ENCODE data around the gene REXO5. TPM values are rescaled to one million over a fixed set of nuclear protein-coding genes. Genes with fewer than 3 reads are reported as not detected.

REXO5 gene
- total RNA-seq, 2 donors from 2014 or later = 8.3 to 15.8 TPM

DNA sequence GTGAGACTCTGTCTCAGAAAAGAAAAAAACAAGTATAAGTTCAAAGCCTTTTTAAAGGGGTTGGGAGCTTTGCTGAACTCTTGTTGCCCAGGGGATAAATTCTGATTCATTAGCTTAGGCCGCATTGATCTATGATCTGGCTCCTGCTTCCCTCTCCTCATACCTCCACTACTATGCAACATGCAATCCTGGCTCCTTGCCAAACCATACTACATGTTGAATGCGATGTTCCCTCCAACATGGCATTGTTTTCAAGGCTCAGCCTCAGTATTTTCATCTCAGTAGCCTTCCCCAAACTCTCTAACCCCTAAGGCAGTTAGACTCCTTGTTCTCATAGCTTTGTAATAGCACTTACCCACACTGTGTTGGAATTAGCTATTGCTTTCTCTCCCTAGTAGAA, 6.2 kb downstream of the REXO5 start:
- H3K4me1 Mint-ChIP-seq (ENCODE audit: low read depth in 2 of 2) = peaks cover 17 to 23% of the 10 kb centered on the region in 2 donors

GRCh38 chr16:20814784-20815183, 8.5 kb downstream of the REXO5 start:
- DNase-seq (ENCODE audit: low spot score) (no peak), ATAC-seq (peak in 1 of 2 donors; percentile 80)
- Mint-ChIP-seq H3K27me3 (no peaks in the 10 kb centered on the region), H3K27ac (peak overlapping the region; percentile 4 to 17), H3K4me3 (peak overlapping the region; percentile 11), H3K9me3 (no peaks in the 10 kb centered on the region), H3K4me1 (ENCODE audit: low read depth in 2 of 2) (peaks cover 11 to 14% of the 10 kb centered on the region in 2 donors), H3K36me3 (peaks cover 6% of the 10 kb centered on the region)

More for the DNA sequence above, 6.2 kb downstream of the REXO5 start:
- Mint-ChIP-seq H3K4me3 (no peak overlapping the region), H3K36me3 (peaks cover 6% of the 10 kb centered on the region), H3K27ac (no peak overlapping the region), H3K27me3 (no peaks in the 10 kb centered on the region), H3K9me3 (no peaks in the 10 kb centered on the region)
- no peak for ATAC-seq
- no peak for DNase-seq (ENCODE audit: low spot score)

GRCh38 chr16:20818929-20819585, 12.7 kb downstream of the REXO5 start:
- no peak for DNase-seq (ENCODE audit: low spot score)
- no peak overlapping the region for H3K4me3 Mint-ChIP-seq
- no peak for ATAC-seq
- H3K36me3 Mint-ChIP-seq = peaks cover 14% of the 10 kb centered on the region
- peaks cover 10 to 21% of the 10 kb centered on the region in 2 donors for H3K4me1 Mint-ChIP-seq (ENCODE audit: low read depth in 2 of 2)
- H3K9me3 Mint-ChIP-seq = no peaks in the 10 kb centered on the region
- H3K27me3 Mint-ChIP-seq = no peaks in the 10 kb centered on the region
- no peak overlapping the region for H3K27ac Mint-ChIP-seq

DNA sequence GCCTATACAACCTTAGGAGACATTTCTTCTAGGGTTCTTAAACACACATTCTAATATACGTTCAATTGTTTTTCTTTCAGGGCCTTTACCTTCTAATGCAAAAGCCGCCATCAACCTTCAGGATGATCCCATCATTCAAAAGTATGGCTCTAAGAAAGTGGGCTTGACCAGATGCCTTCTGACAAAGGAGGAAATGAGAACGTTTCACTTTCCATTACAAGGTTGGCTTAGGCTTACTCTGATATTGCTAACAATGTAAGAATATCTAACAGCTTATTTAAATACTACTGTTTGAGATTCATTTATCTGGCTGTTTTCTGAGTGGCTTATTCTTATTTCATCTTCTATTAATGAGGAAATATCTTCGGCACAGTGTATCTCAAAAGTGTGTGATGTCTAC, 15.4 kb downstream of the REXO5 start:
- Mint-ChIP-seq H3K27me3 (no peaks in the 10 kb centered on the region), H3K27ac (peak overlapping the region; percentile 19 to 66), H3K4me3 (no peak overlapping the region), H3K4me1 (ENCODE audit: low read depth in 2 of 2) (peaks cover 8 to 15% of the 10 kb centered on the region in 2 donors), H3K36me3 (peaks cover 13% of the 10 kb centered on the region), H3K9me3 (no peaks in the 10 kb centered on the region)
- ATAC-seq (no peak), DNase-seq (ENCODE audit: low spot score) (no peak)

DNA sequence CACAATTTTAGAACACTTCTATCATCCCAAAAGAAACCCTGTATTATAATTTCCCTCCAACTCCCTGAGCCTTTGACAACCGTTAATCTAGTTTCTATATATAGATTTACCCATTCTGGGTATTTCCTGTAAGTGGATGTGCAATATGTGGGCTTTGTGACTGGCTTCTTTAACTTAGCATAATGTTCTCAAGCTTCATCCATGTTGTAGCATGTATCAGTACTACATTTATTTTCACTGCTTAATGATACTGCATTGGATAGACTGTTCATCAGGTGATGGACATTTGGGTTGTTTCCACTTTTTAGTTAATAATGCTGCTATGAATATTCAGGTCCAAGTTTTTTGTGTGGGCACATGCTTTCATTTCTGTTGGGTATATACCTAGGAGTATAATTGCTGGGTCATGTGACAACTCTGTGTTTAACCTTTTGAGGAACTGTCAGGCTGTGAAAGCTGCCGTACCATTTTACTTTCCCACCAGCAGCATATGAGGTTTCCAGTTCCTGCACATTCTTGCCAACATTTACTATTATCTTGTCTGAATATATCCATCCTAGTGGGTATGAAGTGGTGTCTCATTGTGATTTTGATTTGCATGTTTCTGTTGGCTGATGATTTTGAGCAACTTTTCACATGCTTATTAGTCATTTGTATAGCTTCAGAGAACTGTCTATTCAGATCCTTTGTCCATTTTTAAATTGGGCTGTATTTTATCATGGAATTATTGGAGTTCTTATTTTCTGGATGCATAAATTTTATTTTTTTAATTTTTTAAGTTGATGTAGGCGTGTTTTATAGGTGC, 16.4 kb downstream of the REXO5 start:
- H3K36me3 Mint-ChIP-seq = peaks cover 17% of the 10 kb centered on the region
- peak overlapping the region; percentile 63 for H3K4me3 Mint-ChIP-seq
- H3K27me3 Mint-ChIP-seq = no peaks in the 10 kb centered on the region
- peaks cover 8 to 15% of the 10 kb centered on the region in 2 donors for H3K4me1 Mint-ChIP-seq (ENCODE audit: low read depth in 2 of 2)
- peak; percentile 59 to 65 for ATAC-seq
- no peaks in the 10 kb centered on the region for H3K9me3 Mint-ChIP-seq
- peak overlapping the region; percentile 54 to 82 for H3K27ac Mint-ChIP-seq
- no peak for DNase-seq (ENCODE audit: low spot score)

DNA sequence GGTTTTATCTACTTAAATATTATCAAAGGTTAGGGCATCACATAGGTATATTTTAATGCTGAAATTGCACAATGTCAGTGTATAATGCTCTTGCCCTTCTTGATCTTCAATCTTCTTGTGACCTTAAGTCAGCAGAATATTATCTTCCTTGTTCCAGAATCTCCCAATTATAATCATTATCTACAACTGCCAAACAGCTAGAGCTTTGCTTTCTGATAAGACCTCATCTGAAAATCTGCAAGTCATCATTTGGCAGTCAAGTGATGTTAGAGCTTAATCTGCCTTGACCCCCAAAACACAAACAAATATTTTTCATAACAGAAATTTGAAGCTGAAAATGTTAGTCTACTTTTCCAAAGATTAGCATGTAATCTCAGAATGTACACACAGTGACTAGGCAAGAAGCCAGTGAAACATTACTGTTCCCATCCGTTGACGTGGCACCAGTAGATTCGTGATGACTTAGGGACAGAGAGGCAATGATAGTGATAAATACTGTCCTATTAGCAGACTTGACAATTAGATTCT, 19.8 kb downstream of the REXO5 start:
- H3K36me3 Mint-ChIP-seq = peaks cover 17% of the 10 kb centered on the region
- peaks cover 8 to 15% of the 10 kb centered on the region in 2 donors for H3K4me1 Mint-ChIP-seq (ENCODE audit: low read depth in 2 of 2)
- DNase-seq (ENCODE audit: low spot score) = no peak
- no peaks in the 10 kb centered on the region for H3K9me3 Mint-ChIP-seq
- no peaks in the 10 kb centered on the region for H3K27me3 Mint-ChIP-seq
- no peak overlapping the region for H3K4me3 Mint-ChIP-seq
- H3K27ac Mint-ChIP-seq = no peak overlapping the region
- ATAC-seq = no peak

DNA sequence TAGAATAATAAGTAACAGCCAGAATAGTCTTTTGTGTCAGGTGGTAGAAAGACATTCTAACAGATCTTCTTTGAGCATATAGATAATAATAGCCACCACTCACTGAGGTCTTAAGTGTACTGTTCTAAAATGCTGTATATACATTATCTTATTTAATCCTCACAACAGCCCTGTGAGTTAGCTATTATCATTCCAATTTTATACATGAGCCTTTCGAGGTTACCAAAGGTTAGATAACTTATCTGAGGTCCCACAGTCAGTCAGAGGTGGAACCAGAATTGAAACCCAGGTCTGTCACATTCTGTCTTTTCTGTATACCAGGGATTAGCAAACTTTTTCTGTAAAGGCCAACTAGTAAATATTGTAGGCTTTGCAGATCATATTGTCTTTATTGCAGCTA, 23.2 kb downstream of the REXO5 start:
- H3K27ac Mint-ChIP-seq = no peak overlapping the region
- peaks cover 11% of the 10 kb centered on the region for H3K36me3 Mint-ChIP-seq
- H3K27me3 Mint-ChIP-seq = no peaks in the 10 kb centered on the region
- no peak overlapping the region for H3K4me3 Mint-ChIP-seq
- H3K9me3 Mint-ChIP-seq = no peaks in the 10 kb centered on the region
- ATAC-seq (no peak), DNase-seq (ENCODE audit: low spot score) (no peak)
- H3K4me1 Mint-ChIP-seq (ENCODE audit: low read depth in 2 of 2) = no peaks in the 10 kb centered on the region

DNA sequence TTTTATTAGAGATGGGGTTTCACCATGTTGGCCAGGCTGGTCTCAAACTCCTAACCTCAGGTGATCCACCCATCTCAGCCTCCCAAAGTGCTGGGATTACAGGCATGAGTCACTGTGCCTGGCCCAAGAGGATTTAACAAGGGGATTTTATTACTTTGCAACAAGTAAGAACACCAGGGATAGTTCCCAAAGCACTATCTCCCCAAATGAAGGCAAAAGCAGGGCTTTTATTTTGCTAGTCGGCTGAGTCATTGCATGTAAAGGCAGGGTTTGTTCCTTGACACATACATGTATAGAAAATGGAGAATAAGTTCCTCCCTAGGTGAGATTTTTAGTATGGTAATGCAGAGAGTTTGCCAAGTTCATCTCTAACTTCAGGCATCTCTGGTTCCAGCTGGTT, 24.0 kb downstream of the REXO5 start:
- Mint-ChIP-seq H3K4me3 (no peak overlapping the region), H3K9me3 (no peaks in the 10 kb centered on the region), H3K4me1 (ENCODE audit: low read depth in 2 of 2) (no peaks in the 10 kb centered on the region), H3K36me3 (peaks cover 19% of the 10 kb centered on the region), H3K27me3 (no peaks in the 10 kb centered on the region), H3K27ac (no peak overlapping the region)
- ATAC-seq (no peak), DNase-seq (ENCODE audit: low spot score) (no peak)

DNA sequence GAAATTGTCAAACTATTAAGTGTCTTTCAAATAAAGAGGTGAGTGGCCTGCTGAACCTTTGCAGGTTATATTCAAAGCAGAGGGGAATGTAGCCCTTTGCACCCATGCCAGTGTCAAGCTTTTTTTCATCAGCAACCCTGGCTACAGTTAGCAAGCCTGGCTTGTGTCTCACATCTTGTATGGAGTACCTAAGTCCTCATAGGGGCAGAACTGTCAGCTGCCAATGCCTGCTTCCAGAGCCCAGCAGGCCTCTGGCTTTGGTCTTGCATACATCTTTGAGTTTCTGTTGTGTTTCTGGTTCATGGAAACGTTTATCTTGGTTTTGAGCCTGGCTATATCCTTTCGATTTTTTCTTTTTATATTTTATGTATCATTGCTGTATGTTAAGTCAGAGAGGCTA, 26.8 kb downstream of the REXO5 start:
- Mint-ChIP-seq H3K27ac (no peak overlapping the region), H3K4me3 (no peak overlapping the region), H3K9me3 (no peaks in the 10 kb centered on the region), H3K36me3 (peaks cover 21% of the 10 kb centered on the region), H3K27me3 (no peaks in the 10 kb centered on the region), H3K4me1 (ENCODE audit: low read depth in 2 of 2) (no peaks in the 10 kb centered on the region)
- ATAC-seq = no peak
- DNase-seq (ENCODE audit: low spot score) = no peak

GRCh38 chr16:20838240-20838639, 31.9 kb downstream of the REXO5 start:
- ATAC-seq = no peak
- H3K27me3 Mint-ChIP-seq = no peaks in the 10 kb centered on the region
- peaks cover 21% of the 10 kb centered on the region for H3K36me3 Mint-ChIP-seq

GRCh38 chr16:20839504-20839903, 33.2 kb downstream of the REXO5 start:
- H3K4me3 Mint-ChIP-seq = no peak overlapping the region
- no peak for DNase-seq (ENCODE audit: low spot score)
- no peaks in the 10 kb centered on the region for H3K27me3 Mint-ChIP-seq
- no peaks in the 10 kb centered on the region for H3K9me3 Mint-ChIP-seq
- H3K4me1 Mint-ChIP-seq (ENCODE audit: low read depth in 2 of 2) = peaks cover 7 to 8% of the 10 kb centered on the region in 2 donors
- H3K27ac Mint-ChIP-seq = no peak overlapping the region
- H3K36me3 Mint-ChIP-seq = peaks cover 19% of the 10 kb centered on the region
- no peak for ATAC-seq

More at GRCh38 chr16:20838240-20838639, 31.9 kb downstream of the REXO5 start:
- no peak overlapping the region for H3K27ac Mint-ChIP-seq
- no peaks in the 10 kb centered on the region for H3K4me1 Mint-ChIP-seq (ENCODE audit: low read depth in 2 of 2)
- no peak for DNase-seq (ENCODE audit: low spot score)
- no peaks in the 10 kb centered on the region for H3K9me3 Mint-ChIP-seq
- no peak overlapping the region for H3K4me3 Mint-ChIP-seq

- Mint-ChIP-seq H3K27me3 (no peaks in the 10 kb centered on the region), H3K4me3 (peak overlapping the region; percentile 16), H3K9me3 (no peaks in the 10 kb centered on the region), H3K27ac (peak overlapping the region; percentile 27 to 79), H3K4me1 (ENCODE audit: low read depth in 2 of 2) (peaks cover 26 to 35% of the 10 kb centered on the region in 2 donors), H3K36me3 (no peaks in the 10 kb centered on the region)
- ATAC-seq (no peak), DNase-seq (ENCODE audit: low spot score) (no peak)
Measured at GRCh38 chr16:20844054-20844453, 37.7 kb downstream of the REXO5 start.

DNA sequence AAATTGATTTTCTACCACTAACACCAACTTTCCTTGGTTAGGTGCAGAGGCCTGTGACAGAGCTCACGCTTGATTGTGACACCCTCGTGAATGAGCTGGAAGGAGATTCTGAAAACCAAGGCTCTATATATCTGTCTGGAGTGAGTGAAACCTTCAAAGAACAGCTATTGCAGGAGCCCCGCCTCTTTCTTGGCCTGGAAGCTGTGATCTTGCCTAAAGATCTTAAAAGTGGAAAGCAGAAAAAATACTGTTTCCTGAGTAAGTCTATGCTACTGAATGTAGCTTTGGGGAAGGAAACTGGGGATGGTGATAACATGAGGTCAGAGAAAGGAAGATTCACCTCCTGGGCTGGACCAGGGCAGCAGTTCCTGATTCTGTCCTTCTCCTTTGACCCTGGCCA, 38.3 kb downstream of the REXO5 start:
- peak overlapping the region; percentile 27 to 79 for H3K27ac Mint-ChIP-seq
- peak overlapping the region; percentile 16 for H3K4me3 Mint-ChIP-seq
- no peaks in the 10 kb centered on the region for H3K27me3 Mint-ChIP-seq
- peaks cover 30 to 40% of the 10 kb centered on the region in 2 donors for H3K4me1 Mint-ChIP-seq (ENCODE audit: low read depth in 2 of 2)
- DNase-seq (ENCODE audit: low spot score) (no peak), ATAC-seq (peak; percentile 43 to 46)
- H3K9me3 Mint-ChIP-seq = no peaks in the 10 kb centered on the region
- H3K36me3 Mint-ChIP-seq = no peaks in the 10 kb centered on the region

DNA sequence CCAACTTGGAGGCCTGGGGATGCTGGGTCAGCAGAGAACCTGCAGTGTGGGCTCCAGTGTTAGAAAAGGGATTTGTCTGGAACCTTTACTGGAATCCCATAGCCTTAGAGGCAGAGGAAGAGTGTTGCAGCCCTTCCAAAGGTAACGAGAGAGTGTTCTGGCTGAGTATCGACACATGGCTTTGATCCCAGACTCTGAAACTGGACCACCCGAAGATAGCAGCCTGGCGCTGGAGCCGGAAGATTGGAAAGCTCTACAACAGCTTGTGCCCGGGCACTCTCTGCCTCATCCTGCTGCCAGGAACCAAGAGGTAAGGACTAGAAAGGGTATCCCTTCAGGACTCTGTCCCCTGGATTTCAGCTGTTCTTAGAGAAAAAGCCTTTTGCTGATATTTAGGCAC, 39.7 kb downstream of the REXO5 start:
- peaks cover 37 to 49% of the 10 kb centered on the region in 2 donors for H3K4me1 Mint-ChIP-seq (ENCODE audit: low read depth in 2 of 2)
- ATAC-seq (no peak), DNase-seq (ENCODE audit: low spot score) (no peak)
- no peaks in the 10 kb centered on the region for H3K36me3 Mint-ChIP-seq
- H3K27me3 Mint-ChIP-seq = no peaks in the 10 kb centered on the region
- no peak overlapping the region for H3K4me3 Mint-ChIP-seq
- peak overlapping the region in 1 of 2 donors; percentile 79 for H3K27ac Mint-ChIP-seq
- no peaks in the 10 kb centered on the region for H3K9me3 Mint-ChIP-seq
